DOHH2 (cell line): ENCODE measurements around the gene STUB1.

Source experiments
- EZH2phosphoT487 ChIP-seq: fragments of 200-600 bp; sonication (generic); IDR thresholded peaks from 2 replicates; pipeline ENCODE4 v1.6.1; 2017; ENCODE audit warnings: borderline replicate concordance, mild to moderate bottlenecking, antibody characterized with exemption, low read length, moderate library complexity, mixed read lengths
- TF ChIP-seq, protein P1 (sequence below): fragments of 200-600 bp; sonication (generic); IDR thresholded peaks from one replicate; pipeline ENCODE4 v1.5.1; 2014; ENCODE audit warnings: antibody characterized with exemption, mild to moderate bottlenecking, low read depth, low read length; ENCODE audit not compliant: poor library complexity, severe bottlenecking

DNA sequence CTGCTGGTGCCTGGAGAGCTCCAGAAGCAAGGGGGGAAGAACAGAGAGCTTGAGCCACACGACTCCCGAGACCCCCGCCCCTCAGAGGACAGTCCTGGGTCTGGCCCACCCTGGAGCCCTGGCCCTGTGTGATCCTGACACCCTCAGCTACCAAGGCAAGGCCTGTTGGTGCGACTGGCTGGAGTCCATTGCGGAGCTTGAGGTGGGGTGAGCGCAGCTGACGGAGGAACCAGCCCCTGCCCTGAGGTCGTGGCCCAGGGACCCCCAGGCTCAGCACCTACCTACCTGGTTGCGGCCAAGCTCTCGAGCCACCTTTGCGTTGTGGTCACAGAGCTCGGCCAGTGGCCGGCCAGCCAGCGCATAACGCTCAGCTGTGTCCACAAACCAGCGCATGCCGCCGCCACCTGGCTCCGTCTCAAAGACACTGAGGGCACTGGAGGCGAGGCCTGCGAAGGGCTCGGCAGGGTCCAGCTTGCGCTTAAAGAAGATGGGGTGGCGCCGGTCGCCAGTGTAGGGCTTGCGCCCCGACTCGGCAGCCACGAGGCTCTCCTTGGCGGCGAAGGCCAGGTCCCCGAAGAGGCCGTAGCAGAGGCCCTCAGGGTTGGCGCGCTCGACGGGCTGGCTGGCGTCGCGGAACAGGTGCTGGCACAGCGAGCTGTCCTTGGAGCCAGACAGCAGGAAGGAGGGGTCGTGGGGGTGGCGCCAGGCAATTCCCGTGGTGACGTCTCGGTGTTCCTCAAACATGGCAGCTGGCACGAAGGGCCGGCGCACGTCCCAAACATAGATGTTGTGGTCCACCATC, 6.5 kb downstream of the STUB1 start:
- TF ChIP-seq, protein P1, sequence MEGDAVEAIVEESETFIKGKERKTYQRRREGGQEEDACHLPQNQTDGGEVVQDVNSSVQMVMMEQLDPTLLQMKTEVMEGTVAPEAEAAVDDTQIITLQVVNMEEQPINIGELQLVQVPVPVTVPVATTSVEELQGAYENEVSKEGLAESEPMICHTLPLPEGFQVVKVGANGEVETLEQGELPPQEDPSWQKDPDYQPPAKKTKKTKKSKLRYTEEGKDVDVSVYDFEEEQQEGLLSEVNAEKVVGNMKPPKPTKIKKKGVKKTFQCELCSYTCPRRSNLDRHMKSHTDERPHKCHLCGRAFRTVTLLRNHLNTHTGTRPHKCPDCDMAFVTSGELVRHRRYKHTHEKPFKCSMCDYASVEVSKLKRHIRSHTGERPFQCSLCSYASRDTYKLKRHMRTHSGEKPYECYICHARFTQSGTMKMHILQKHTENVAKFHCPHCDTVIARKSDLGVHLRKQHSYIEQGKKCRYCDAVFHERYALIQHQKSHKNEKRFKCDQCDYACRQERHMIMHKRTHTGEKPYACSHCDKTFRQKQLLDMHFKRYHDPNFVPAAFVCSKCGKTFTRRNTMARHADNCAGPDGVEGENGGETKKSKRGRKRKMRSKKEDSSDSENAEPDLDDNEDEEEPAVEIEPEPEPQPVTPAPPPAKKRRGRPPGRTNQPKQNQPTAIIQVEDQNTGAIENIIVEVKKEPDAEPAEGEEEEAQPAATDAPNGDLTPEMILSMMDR: no peak
- TF ChIP-seq EZH2phosphoT487: no peak
